ENCODE measurements around the gene KRTAP2-3. TPM values are rescaled to one million over a fixed set of nuclear protein-coding genes. Genes with fewer than 3 reads are reported as not detected.
"Not testable (repeated sequence)": the region's sequence is repeated elsewhere in the genome, so short reads cannot be mapped to it uniquely, and the experiment has no call there.

Gene KRTAP2-3
- total RNA-seq, 1 experiment from 2014 or later, result 0.57 TPM

- intact Hi-C loops (cut with micrococcal nuclease; ENCODE audit: unreplicated experiment), result no loop called here
- Histone ChIP-seq H3K27ac (peak overlapping the region; percentile 64), H3K9me3 (ENCODE audit: insufficient read depth, low read depth) (no peaks in the 10 kb centered on the region), H3K4me3 (no peak overlapping the region), H3K27me3 (ENCODE audit: insufficient read depth, low read depth) (no peaks in the 10 kb centered on the region), H3K4me1 (replicated peaks; ENCODE audit: insufficient read depth) (peaks cover 39% of the 10 kb centered on the region), H3K36me3 (ENCODE audit: low read depth) (no peaks in the 10 kb centered on the region), H3K79me2 (ENCODE audit: low read depth) (no peaks in the 10 kb centered on the region), H2AFZ (no peak overlapping the region), H4K20me1 (ENCODE audit: insufficient read depth) (no peaks in the 10 kb centered on the region), H3F3A (ENCODE audit: insufficient read depth, low read depth) (peaks cover 20% of the 10 kb centered on the region; the same call in 1 of the 2 replicates), H3K4me2 (peak overlapping the region; percentile 9; the same call in 1 of the 2 replicates), H3K9me2 (ENCODE audit: insufficient read depth) (no peaks in the 10 kb centered on the region)
- TF ChIP-seq CTCF (conservative IDR thresholded peaks at IDR 0.05), result no peak
- no peak for TF ChIP-seq EZH2 (IDR thresholded peaks at IDR 0.05; ENCODE audit: low read depth)
- CTCF ChIA-PET, result no interaction called here
- BruUV-seq (replicated peaks), result no TSS peak
- DNase-seq, result no peak
- POLR2A ChIA-PET (ENCODE audit: unreplicated experiment), result no interaction called here
Measured at GRCh38 chr17:41103896-41104295, 44.0 kb upstream of the KRTAP2-3 start.

GRCh38 chr17:41101586-41102259, 41.8 kb upstream of the KRTAP2-3 start, which contains the start of gene KRTAP4-16:
Gene KRTAP4-16, minus strand, starts transcription at chr17:41102209. Its CDS starts 0 bp downstream, at chr17:41102209.
- H3F3A ChIP-seq (ENCODE audit: insufficient read depth, low read depth), result peaks cover 22% of the 10 kb centered on the region; the same call in 1 of the 2 replicates
- no TSS peak for BruUV-seq (replicated peaks)
- peaks cover 47% of the 10 kb centered on the region for H3K4me1 ChIP-seq (replicated peaks; ENCODE audit: insufficient read depth)
- no peaks in the 10 kb centered on the region for H3K27me3 ChIP-seq (ENCODE audit: insufficient read depth, low read depth)
- no peak within 1 kb of the TSS for H3K27ac ChIP-seq
- intact Hi-C loops (cut with micrococcal nuclease; ENCODE audit: unreplicated experiment), result no loop called here
- H4K20me1 ChIP-seq (ENCODE audit: insufficient read depth), result no peaks in the 10 kb centered on the region
- no peaks in the 10 kb centered on the region for H3K9me3 ChIP-seq (ENCODE audit: insufficient read depth, low read depth)
- no peak for DNase-seq
- no peaks in the 10 kb centered on the region for H3K36me3 ChIP-seq (ENCODE audit: low read depth)
- no peaks in the 10 kb centered on the region for H3K9me2 ChIP-seq (ENCODE audit: insufficient read depth)
- H3K4me2 ChIP-seq, result no peak within 1 kb of the TSS
- ChIA-PET POLR2A (ENCODE audit: unreplicated experiment) (no interaction called here), CTCF (no interaction called here)
- TF ChIP-seq CTCF (conservative IDR thresholded peaks at IDR 0.05) (no peak), EZH2 (IDR thresholded peaks at IDR 0.05; ENCODE audit: low read depth) (no peak)
- H3K4me3 ChIP-seq, result no peak within 1 kb of the TSS
- no peaks in the 10 kb centered on the region for H3K79me2 ChIP-seq (ENCODE audit: low read depth)
- H2AFZ ChIP-seq, result no peak within 1 kb of the TSS

GRCh38 chr17:41099682-41100480, 40.0 kb upstream of the KRTAP2-3 start:
- not testable (repeated sequence) for H3K4me2 ChIP-seq; H3K36me3 ChIP-seq (ENCODE audit: low read depth); H3K4me3 ChIP-seq; BruUV-seq (replicated peaks); H2AFZ ChIP-seq; H3K9me3 ChIP-seq (ENCODE audit: insufficient read depth, low read depth); H3K27me3 ChIP-seq (ENCODE audit: insufficient read depth, low read depth); H4K20me1 ChIP-seq (ENCODE audit: insufficient read depth); H3K9me2 ChIP-seq (ENCODE audit: insufficient read depth); H3K79me2 ChIP-seq (ENCODE audit: low read depth)
- ChIA-PET POLR2A (ENCODE audit: unreplicated experiment) (interaction anchor here (0.6 kb wide), 2 partner anchors 13 to 186 kb away, joined by 3 read pairs; no protein-coding TSS in a partner anchor), CTCF (interaction anchor here (0.7 kb wide), 1 partner anchor 124 kb away, joined by 4 read pairs; no protein-coding TSS in a partner anchor)
- Histone ChIP-seq H3F3A (ENCODE audit: insufficient read depth, low read depth) (peaks cover 19% of the 10 kb centered on the region; the same call in 1 of the 2 replicates), H3K4me1 (replicated peaks; ENCODE audit: insufficient read depth) (peaks cover 40% of the 10 kb centered on the region), H3K27ac (peak overlapping the region; percentile 58)
- intact Hi-C loops (cut with micrococcal nuclease; ENCODE audit: unreplicated experiment), result loop anchor here (1.0 kb wide), 1 partner anchor 185 kb away; no protein-coding TSS in a partner anchor
- DNase-seq, result peak; percentile 56 to 96
